HL-60 (cell line): ENCODE results near the gene STK32B.

ENCODE experiments used
- POLR2AphosphoS5 ChIP-seq: IDR thresholded peaks from 2 replicates; pipeline ENCODE4 v1.6.1; 2012; ENCODE audit warnings: low read depth
- TF ChIP-seq, protein P1 (sequence below): IDR thresholded peaks from one replicate; pipeline ENCODE4 v1.5.1; 2011; ENCODE audit warnings: low read length, control low read depth, inconsistent platforms; ENCODE audit not compliant: insufficient read depth

DNA sequence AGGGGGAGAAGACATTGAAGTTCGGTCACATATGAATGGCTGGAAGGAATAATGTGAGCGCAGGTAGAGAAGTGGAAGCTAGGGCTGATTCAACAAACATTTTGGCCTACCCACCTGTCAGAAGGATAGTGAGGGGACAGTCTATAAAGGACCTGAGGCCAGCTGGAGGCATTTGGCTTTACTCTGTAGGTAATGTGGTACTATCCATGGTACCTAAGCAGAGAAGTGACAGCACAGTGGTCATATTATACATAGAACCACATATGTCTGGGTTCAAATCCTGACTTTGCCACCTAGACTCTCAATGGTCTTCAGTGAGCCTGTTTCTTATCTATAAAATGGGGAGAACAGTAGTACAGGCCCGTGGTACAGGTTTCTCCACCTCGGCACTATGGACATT is 400.0 kb downstream of the STK32B start:
- TF ChIP-seq, protein P1, sequence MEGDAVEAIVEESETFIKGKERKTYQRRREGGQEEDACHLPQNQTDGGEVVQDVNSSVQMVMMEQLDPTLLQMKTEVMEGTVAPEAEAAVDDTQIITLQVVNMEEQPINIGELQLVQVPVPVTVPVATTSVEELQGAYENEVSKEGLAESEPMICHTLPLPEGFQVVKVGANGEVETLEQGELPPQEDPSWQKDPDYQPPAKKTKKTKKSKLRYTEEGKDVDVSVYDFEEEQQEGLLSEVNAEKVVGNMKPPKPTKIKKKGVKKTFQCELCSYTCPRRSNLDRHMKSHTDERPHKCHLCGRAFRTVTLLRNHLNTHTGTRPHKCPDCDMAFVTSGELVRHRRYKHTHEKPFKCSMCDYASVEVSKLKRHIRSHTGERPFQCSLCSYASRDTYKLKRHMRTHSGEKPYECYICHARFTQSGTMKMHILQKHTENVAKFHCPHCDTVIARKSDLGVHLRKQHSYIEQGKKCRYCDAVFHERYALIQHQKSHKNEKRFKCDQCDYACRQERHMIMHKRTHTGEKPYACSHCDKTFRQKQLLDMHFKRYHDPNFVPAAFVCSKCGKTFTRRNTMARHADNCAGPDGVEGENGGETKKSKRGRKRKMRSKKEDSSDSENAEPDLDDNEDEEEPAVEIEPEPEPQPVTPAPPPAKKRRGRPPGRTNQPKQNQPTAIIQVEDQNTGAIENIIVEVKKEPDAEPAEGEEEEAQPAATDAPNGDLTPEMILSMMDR: no peak
- TF ChIP-seq POLR2AphosphoS5: no peak
